ENCODE measurements around the gene GRIN1. TPM values are rescaled to one million over a fixed set of nuclear protein-coding genes. Genes with fewer than 3 reads are reported as not detected.

Gene GRIN1
- polyA plus RNA-seq, 1 donor = 2.6 TPM

DNA sequence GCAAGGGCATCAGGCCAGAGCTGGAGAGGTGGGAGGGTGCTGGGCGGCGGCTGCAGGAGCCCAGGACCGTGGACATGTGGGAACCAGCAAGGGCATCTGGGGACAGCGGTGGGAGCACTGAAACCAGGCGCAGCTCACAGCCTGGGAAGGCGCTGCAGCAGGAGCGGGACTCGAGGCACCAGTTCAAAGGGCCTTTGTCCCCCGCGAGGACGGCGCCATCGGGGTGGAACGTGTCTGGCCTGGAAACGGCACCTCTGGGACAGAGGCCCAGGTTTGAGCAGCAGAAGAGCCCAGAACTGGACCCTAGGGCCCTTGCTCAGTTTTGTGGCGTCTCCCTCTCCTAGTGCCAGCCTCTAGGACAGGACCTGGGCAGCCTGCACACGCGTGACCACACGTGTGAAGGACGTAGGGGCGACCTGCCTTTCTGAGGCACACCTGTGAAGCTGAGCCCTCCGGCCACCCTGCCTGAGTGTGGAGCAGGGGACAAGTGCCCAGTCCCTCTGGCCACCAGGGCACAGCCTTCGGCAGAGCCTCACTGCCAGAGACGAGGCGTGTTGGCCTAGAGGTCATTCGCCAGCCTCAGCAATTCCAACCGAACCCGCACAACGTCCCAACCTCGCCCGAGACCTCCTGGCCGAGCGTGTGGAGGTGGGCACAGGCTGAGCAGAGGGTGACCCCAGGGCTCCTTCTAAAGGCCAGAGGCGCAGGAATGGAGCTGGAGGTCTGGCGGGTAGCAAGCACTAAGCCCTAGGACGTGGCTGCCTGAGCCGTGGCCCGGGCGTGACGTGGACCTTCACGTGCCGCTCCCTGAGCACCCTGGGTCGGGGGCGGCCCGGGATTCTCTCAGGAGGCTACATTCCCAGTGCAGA lies 35.1 kb downstream of the GRIN1 start:
- no peak overlapping the region for H3K27ac ChIP-seq (ENCODE audit: low read length)
- H3K27me3 ChIP-seq (ENCODE audit: control insufficient read depth, insufficient read depth, low read length) = peaks cover 48% of the 10 kb centered on the region
- WGBS (ENCODE audit: insufficient coverage, low lambda C conversion rate) = no CpG with 5 or more reads among the region's 45 CpGs
- H3K36me3 ChIP-seq (ENCODE audit: control insufficient read depth, insufficient read depth, low read length) = peaks cover 12% of the 10 kb centered on the region
- H3K4me3 ChIP-seq (ENCODE audit: low read length) = no peak overlapping the region
- H3K9me3 ChIP-seq (ENCODE audit: control insufficient read depth, low read depth, low read length) = peaks cover 11% of the 10 kb centered on the region
- DNase-seq = no peak
- H3K4me1 ChIP-seq (ENCODE audit: control insufficient read depth, insufficient read depth, low read length) = peaks cover 7% of the 10 kb centered on the region

DNA sequence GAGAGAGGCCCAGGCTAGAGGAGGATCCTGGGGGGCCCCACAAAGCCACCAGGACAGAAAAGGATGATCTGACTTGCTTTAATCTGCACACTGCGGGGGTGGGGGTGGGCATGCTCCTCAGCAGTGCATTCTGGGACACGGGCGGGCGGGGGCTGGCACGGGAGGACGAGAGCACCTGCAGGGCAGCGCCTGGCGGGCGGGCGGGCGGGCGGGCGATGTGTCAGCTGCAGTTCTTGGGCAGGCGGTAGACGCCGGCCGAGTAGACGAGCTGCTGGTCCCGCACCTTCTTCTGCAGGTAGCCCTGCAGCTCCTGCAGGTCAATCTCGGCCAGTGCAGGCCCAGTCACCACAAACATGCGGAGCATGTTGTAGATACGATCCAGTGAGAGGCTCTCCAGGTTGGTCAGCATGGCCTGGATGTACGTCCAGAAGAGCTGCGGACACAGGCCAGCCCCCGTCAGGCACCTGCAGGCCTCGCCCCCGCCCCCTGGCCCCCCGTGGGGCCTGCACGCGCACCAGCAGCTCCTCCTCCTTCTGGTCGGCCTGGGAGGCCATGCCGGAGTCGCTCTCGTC lies 35.9 kb downstream of the GRIN1 start:
- no CpG with 5 or more reads among the region's 34 CpGs for WGBS (ENCODE audit: insufficient coverage, low lambda C conversion rate)

DNA sequence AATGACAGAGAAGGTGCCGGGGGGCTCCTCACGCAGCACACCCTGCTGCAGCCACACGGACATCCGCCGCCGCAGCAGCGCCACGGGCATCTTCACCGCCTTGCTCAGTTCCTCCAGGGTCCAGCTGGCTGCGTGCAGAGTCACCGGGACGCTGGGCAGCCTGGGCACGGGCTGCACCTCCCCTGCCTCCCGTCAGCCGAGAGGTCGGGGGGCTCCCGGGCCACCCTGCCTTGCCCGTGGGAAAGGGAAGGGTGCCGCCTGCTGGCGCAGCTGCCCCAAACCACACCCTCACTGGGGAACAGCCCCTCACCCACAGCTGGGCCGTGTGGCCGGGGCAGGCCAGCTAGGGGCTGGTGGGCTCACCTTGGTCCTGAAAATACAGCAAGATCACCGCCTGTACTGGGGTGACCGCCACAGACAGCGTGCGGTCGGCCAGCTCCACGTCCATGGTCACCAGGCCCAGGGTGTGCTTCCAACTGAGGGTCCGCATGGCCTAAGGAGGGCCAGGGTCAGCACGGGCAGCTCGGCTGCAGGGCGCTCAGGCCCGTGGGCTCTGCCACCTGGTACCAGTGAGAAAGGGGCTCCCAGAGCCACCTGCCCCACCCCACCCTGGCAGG lies 36.5 kb downstream of the GRIN1 start:
- Histone ChIP-seq H3K27ac (ENCODE audit: low read length) (no peak overlapping the region), H3K36me3 (ENCODE audit: control insufficient read depth, insufficient read depth, low read length) (peaks cover 26% of the 10 kb centered on the region), H3K4me1 (ENCODE audit: control insufficient read depth, insufficient read depth, low read length) (peaks cover 7% of the 10 kb centered on the region), H3K4me3 (ENCODE audit: low read length) (no peak overlapping the region), H3K27me3 (ENCODE audit: control insufficient read depth, insufficient read depth, low read length) (peaks cover 39% of the 10 kb centered on the region), H3K9me3 (ENCODE audit: control insufficient read depth, low read depth, low read length) (peaks cover 6% of the 10 kb centered on the region)
- no peak for DNase-seq
- WGBS (ENCODE audit: insufficient coverage, low lambda C conversion rate) = no CpG with 5 or more reads among the region's 33 CpGs

More for the DNA sequence above, 35.9 kb downstream of the GRIN1 start:
- H3K9me3 ChIP-seq (ENCODE audit: control insufficient read depth, low read depth, low read length) = peaks cover 10% of the 10 kb centered on the region
- H3K4me1 ChIP-seq (ENCODE audit: control insufficient read depth, insufficient read depth, low read length) = peaks cover 7% of the 10 kb centered on the region
- H3K27me3 ChIP-seq (ENCODE audit: control insufficient read depth, insufficient read depth, low read length) = peaks cover 46% of the 10 kb centered on the region
- no peak overlapping the region for H3K27ac ChIP-seq (ENCODE audit: low read length)
- no peak overlapping the region for H3K4me3 ChIP-seq (ENCODE audit: low read length)
- peaks cover 19% of the 10 kb centered on the region for H3K36me3 ChIP-seq (ENCODE audit: control insufficient read depth, insufficient read depth, low read length)
- DNase-seq = no peak

DNA sequence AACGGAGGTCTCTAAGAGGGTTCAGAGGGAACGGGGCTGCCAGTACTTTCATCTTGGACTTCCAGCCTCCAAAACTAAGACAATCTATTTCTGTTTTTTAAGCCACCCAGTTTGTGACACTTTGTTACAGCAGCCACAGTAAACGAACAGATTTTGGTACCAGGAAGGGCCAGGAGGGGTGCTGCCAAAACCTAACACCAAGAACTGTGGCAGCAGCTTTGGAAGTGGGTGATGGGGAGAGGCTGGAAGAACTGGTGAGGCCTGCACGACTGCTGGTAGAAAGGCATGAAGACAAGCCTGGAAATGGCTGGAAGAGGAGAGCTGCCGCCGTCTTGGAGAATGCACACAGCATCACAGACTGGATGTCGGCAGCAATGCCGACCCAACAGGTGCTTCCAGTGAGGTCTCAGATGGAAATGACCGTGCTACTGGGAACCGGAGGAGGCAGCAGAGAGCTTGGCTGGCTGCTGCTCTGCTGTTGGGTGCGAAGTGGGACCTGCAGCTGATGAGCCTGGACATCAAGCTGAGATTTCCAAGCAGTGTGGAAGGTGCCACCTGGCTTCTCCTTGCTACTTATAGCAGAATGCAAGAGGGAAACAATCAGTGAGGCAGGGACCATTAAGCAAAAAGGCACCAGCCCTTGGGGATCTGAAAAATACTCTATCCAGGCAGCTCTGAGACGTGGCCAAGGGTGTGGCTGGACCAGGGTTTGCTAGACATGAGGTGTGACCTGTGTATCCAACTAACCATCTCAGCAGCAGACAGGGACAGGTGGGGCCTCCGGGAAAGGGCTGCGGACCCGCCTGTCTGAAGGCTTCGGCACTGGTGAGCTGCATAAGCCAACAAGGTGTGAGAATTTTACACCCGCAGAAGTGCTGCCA lies 37.6 kb downstream of the GRIN1 start:
- no peak overlapping the region for H3K4me3 ChIP-seq (ENCODE audit: low read length)
- no CpG with 5 or more reads among the region's 17 CpGs for WGBS (ENCODE audit: insufficient coverage, low lambda C conversion rate)
- DNase-seq = peak; percentile 23 to 55

DNA sequence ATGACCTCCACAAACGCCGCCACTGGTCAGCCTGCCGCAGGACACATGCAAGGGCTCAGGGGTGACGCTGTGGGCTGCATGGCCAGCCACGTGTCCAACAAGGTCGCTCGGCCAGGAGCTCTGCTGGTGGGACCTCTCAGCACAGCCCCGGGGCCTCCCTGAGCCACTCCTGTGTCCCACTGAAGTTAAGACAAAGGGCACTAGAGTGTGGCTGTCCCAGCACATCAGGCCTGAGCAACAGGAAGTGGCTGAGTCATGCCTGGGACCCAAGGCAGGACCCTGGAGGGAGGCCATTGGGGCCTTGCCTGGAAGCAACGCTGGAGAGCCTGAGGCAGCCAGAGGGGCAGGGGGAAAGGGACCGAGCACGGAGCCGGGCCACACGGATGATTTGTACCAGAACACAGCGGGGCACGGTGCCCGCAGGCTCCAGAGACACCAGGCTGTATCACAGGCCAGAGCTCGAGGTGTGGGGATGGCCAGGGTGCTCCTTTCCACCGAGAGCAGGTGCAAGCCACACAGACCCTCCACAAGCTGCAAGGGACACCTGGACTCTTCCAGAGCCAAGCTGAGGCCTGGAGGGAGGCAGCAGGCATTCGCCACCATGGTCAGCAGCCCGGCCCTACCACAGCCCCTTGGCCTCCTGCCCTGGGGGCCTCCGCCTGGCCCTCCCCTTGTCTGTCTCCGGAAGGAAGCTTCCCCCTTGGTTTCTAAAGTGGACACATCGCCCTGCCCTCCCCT lies 39.4 kb downstream of the GRIN1 start:
- Histone ChIP-seq H3K27ac (ENCODE audit: low read length) (no peak overlapping the region), H3K36me3 (ENCODE audit: control insufficient read depth, insufficient read depth, low read length) (peaks cover 52% of the 10 kb centered on the region), H3K27me3 (ENCODE audit: control insufficient read depth, insufficient read depth, low read length) (peaks cover 13% of the 10 kb centered on the region), H3K4me1 (ENCODE audit: control insufficient read depth, insufficient read depth, low read length) (peaks cover 5% of the 10 kb centered on the region), H3K9me3 (ENCODE audit: control insufficient read depth, low read depth, low read length) (peaks cover 6% of the 10 kb centered on the region), H3K4me3 (ENCODE audit: low read length) (no peak overlapping the region)
- DNase-seq = no peak
- WGBS (ENCODE audit: insufficient coverage, low lambda C conversion rate) = no CpG with 5 or more reads among the region's 23 CpGs

More for the DNA sequence above, 37.6 kb downstream of the GRIN1 start:
- H3K9me3 ChIP-seq (ENCODE audit: control insufficient read depth, low read depth, low read length) = peaks cover 6% of the 10 kb centered on the region
- H3K27me3 ChIP-seq (ENCODE audit: control insufficient read depth, insufficient read depth, low read length) = peaks cover 28% of the 10 kb centered on the region
- peaks cover 37% of the 10 kb centered on the region for H3K36me3 ChIP-seq (ENCODE audit: control insufficient read depth, insufficient read depth, low read length)
- H3K4me1 ChIP-seq (ENCODE audit: control insufficient read depth, insufficient read depth, low read length) = peaks cover 7% of the 10 kb centered on the region
- no peak overlapping the region for H3K27ac ChIP-seq (ENCODE audit: low read length)

DNA sequence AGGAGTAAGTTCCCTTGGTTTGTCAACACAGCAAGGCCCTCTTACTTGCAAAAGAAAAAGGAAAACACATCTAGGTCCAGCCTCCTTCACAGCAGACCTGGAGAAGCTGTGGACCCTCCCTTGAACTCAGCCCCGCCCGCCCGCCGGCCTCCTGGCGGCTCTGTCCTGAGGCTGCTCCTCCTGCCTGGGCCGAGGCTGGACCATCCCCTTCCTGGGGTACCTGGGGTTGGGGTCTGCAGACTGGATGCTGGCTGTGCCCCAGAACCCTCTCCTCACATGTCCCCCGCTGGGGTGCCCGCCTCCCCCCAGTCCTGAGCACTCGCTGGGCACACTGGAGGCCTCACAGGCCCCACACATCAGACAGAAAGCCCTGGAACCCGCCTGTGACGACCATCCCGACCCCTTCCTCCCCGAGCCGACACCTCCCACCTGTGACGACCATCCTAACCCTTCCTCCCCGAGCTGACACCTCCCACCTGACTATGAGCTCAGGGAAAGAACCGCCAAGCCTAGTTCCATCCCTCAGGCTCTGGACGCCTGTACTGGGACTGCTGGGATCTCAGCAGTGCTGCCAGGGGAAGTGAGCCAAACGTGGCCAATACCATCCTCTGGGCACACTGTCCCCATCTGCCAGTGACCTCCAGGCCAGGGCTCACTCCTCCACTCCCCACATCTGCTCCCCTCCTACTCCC lies 40.1 kb downstream of the GRIN1 start:
- no peak overlapping the region for H3K4me3 ChIP-seq (ENCODE audit: low read length)
- DNase-seq = no peak
- H3K27ac ChIP-seq (ENCODE audit: low read length) = no peak overlapping the region
- peaks cover 59% of the 10 kb centered on the region for H3K36me3 ChIP-seq (ENCODE audit: control insufficient read depth, insufficient read depth, low read length)
- no CpG with 5 or more reads among the region's 19 CpGs for WGBS (ENCODE audit: insufficient coverage, low lambda C conversion rate)
- peaks cover 6% of the 10 kb centered on the region for H3K9me3 ChIP-seq (ENCODE audit: control insufficient read depth, low read depth, low read length)
- peaks cover 5% of the 10 kb centered on the region for H3K4me1 ChIP-seq (ENCODE audit: control insufficient read depth, insufficient read depth, low read length)
- H3K27me3 ChIP-seq (ENCODE audit: control insufficient read depth, insufficient read depth, low read length) = peaks cover 8% of the 10 kb centered on the region

DNA sequence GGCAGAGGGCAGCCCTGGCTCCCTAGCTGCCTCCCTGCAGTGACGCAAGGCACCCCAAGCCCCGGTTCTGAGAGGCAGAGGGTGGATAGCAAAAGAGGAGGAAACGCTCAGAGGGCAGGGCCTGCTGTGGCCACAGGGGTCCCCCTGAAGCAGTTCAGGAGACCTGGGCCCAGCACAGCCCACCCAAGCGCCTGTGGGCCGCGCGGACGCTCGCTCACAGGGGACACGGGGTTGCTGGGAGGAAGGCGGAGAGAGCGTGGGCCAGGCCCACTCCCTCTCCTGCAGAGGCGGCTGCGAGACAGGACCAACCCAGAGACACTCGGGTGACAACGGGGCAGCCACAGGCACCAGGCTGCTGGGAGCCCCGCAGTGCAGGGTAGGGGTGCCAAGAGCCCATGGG lies 40.8 kb downstream of the GRIN1 start:
- WGBS (ENCODE audit: insufficient coverage, low lambda C conversion rate) = no CpG with 5 or more reads among the region's 17 CpGs
- H3K36me3 ChIP-seq (ENCODE audit: control insufficient read depth, insufficient read depth, low read length) = peaks cover 66% of the 10 kb centered on the region
- peaks cover 6% of the 10 kb centered on the region for H3K9me3 ChIP-seq (ENCODE audit: control insufficient read depth, low read depth, low read length)
- H3K27me3 ChIP-seq (ENCODE audit: control insufficient read depth, insufficient read depth, low read length) = peaks cover 5% of the 10 kb centered on the region
- no peak for DNase-seq
- H3K27ac ChIP-seq (ENCODE audit: low read length) = no peak overlapping the region
- H3K4me3 ChIP-seq (ENCODE audit: low read length) = no peak overlapping the region
- peaks cover 5% of the 10 kb centered on the region for H3K4me1 ChIP-seq (ENCODE audit: control insufficient read depth, insufficient read depth, low read length)

DNA sequence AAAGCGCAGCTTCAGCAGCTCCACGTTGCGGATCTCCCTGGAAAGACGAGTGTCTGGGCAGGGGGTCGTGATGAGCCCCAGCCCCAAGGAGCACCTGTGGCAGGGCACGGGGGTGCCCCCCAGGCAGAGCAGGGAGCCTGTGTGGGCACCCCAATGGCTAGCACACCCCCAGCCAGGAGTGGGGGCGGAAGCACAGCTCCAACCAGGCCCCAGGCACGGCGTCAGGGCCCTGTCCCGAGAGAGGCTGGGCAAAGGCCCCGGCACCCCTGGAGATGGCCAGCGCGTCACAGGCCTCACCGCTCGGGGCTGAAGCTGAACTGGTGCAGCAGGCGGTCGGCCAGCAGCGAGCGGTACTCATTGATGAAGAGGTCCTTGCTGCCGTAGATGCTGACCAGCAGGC lies 41.5 kb downstream of the GRIN1 start:
- no CpG with 5 or more reads among the region's 20 CpGs for WGBS (ENCODE audit: insufficient coverage, low lambda C conversion rate)
- Histone ChIP-seq H3K36me3 (ENCODE audit: control insufficient read depth, insufficient read depth, low read length) (peaks cover 73% of the 10 kb centered on the region), H3K27ac (ENCODE audit: low read length) (no peak overlapping the region), H3K27me3 (ENCODE audit: control insufficient read depth, insufficient read depth, low read length) (no peaks in the 10 kb centered on the region), H3K9me3 (ENCODE audit: control insufficient read depth, low read depth, low read length) (no peaks in the 10 kb centered on the region), H3K4me1 (ENCODE audit: control insufficient read depth, insufficient read depth, low read length) (peaks cover under 1% of the 10 kb centered on the region), H3K4me3 (ENCODE audit: low read length) (no peak overlapping the region)
- DNase-seq = no peak

DNA sequence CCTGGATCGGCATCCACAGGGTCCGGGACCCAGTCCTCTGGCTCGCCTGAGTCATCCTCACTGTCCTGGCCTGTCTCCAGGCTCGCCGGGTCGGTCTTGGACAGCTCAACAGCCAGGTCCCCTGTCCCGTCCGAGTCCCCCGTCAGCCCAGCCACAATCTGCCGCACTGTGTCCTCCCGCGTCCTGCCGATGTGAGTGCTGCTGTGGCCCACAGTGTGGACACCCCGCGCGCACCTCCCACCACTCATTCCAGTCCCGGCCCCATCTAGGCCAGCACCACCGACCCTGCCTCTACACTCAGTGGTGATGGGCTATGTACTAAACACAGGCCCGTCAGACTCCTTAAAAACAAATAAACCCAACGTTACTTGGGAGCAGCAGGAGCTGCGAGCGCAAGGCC lies 42.7 kb downstream of the GRIN1 start:
- no peak overlapping the region for H3K27ac ChIP-seq (ENCODE audit: low read length)
- H3K36me3 ChIP-seq (ENCODE audit: control insufficient read depth, insufficient read depth, low read length) = peaks cover 84% of the 10 kb centered on the region
- no CpG with 5 or more reads among the region's 22 CpGs for WGBS (ENCODE audit: insufficient coverage, low lambda C conversion rate)

More for the DNA sequence above, 42.7 kb downstream of the GRIN1 start:
- Histone ChIP-seq H3K4me3 (ENCODE audit: low read length) (no peak overlapping the region), H3K4me1 (ENCODE audit: control insufficient read depth, insufficient read depth, low read length) (peaks cover 5% of the 10 kb centered on the region), H3K9me3 (ENCODE audit: control insufficient read depth, low read depth, low read length) (no peaks in the 10 kb centered on the region), H3K27me3 (ENCODE audit: control insufficient read depth, insufficient read depth, low read length) (no peaks in the 10 kb centered on the region)
- DNase-seq = no peak
